Right lobe of liver (tissue), 4 donors: ENCODE results near the gene IVNS1ABP.

Source experiments
- POLR2A ChIP-seq: fragments of 450-650 bp; IDR thresholded peaks from one replicate; pipeline ENCODE4 v1.6.1; 2017; ENCODE audit warnings: antibody characterized with exemption, mild to moderate bottlenecking
- TF ChIP-seq, protein P1 (sequence below), 4 donors: fragments of 200-600 bp in 3 of 4; fragments of 450-650 bp in 1 of 4; IDR thresholded peaks; one replicate each; pipeline versions ENCODE4 v1.5.1 to v1.8.0; 2016 to 2022; ENCODE audit warnings: antibody characterized with exemption in 4 of 4, mild to moderate bottlenecking in 2 of 4
- donor health status: DM: no; HTN: no; CAD: no.
- donor health status: DM: no; HTN: no; CAD: no.
- donor health status: DM: no; HTN: yes; CAD: no.

GRCh38 chr1:185267701-185268100, 49.3 kb downstream of the IVNS1ABP start:
- no peak for TF ChIP-seq POLR2A
- TF ChIP-seq, protein P1, sequence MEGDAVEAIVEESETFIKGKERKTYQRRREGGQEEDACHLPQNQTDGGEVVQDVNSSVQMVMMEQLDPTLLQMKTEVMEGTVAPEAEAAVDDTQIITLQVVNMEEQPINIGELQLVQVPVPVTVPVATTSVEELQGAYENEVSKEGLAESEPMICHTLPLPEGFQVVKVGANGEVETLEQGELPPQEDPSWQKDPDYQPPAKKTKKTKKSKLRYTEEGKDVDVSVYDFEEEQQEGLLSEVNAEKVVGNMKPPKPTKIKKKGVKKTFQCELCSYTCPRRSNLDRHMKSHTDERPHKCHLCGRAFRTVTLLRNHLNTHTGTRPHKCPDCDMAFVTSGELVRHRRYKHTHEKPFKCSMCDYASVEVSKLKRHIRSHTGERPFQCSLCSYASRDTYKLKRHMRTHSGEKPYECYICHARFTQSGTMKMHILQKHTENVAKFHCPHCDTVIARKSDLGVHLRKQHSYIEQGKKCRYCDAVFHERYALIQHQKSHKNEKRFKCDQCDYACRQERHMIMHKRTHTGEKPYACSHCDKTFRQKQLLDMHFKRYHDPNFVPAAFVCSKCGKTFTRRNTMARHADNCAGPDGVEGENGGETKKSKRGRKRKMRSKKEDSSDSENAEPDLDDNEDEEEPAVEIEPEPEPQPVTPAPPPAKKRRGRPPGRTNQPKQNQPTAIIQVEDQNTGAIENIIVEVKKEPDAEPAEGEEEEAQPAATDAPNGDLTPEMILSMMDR (IDR thresholded peaks at IDR 0.05) = no peak
